ENCODE measurements around the gene GAS5.

The GAS5 gene

DNA sequence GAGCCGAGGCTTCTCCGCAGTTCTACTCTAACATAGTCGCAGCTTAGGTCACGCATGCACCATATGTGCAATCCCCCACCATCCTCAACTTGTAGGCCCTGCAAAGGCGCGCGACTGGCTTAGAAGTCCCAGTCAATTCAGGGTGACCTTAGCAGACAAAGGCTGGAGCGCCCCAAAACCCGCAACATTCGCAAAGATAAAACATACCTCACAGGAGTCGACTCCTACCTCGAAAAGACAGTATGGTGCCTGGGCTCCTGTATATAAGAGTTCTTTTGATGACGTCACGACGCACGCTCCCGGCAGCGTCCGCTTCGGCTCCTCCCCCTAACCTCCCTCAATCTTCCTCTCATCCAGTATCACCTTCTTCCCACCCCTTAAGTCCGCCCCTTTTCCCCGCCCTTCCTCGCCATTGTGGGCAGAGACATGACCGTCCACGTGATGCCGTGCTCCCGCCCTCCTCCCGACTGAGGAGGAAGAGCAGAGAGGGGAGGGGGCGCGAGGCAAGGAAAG lies at the start of gene GAS5:
TSS of gene GAS5 (minus strand) at position 237 of the 513 bp plus-strand sequence.
- peaks cover 39% of the 10 kb centered on the region; the same call in 1 of the 2 replicates for H3K36me3 ChIP-seq (ENCODE audit: control insufficient read depth, insufficient read depth, low read length)

DNA sequence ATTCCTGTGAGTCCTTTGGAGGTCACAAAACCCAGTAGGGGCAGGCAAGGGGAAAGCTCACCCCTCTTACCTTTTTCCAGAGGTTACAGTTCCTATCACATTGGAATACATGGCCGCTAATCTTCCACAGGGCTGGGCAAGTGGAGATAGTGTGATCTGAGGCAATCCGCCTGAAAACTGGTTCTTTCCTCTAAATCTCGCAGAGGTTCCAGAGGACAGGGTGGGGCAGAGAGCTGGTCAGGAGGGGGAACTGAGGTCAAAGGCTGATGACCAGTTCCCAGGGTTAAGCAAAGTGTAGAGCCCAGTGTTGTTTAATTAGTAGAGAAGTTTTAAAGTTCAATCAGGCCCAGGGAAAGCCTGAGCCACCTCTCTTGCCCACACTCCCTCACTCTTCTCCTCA lies 49.4 kb upstream of the GAS5 start, which contains the start of gene SERPINC1:
TSS of gene SERPINC1 (minus strand) at position 179 of the 400 bp plus-strand sequence. CDS start at position 111, 68 bp downstream.
- Histone ChIP-seq H3K9me3 (ENCODE audit: control insufficient read depth, insufficient read depth, low read length) (no peaks in the 10 kb centered on the region), H3K4me1 (ENCODE audit: control insufficient read depth, insufficient read depth, low read length) (no peaks in the 10 kb centered on the region), H3K27ac (ENCODE audit: low read length) (no peak within 1 kb of the TSS), H3K4me3 (ENCODE audit: low read length) (no peak within 1 kb of the TSS), H3K36me3 (ENCODE audit: control insufficient read depth, insufficient read depth, low read length) (no peaks in the 10 kb centered on the region), H3K27me3 (ENCODE audit: control insufficient read depth, insufficient read depth, low read length) (no peaks in the 10 kb centered on the region)
- no CpG with 5 or more reads among the region's 3 CpGs for whole genome bisulfite sequencing (ENCODE audit: insufficient coverage, insufficient read length)
- no peak for DNase-seq (ENCODE audit: low read depth, low spot score)

More for the DNA sequence above, at the start of gene GAS5:
- peak; percentile 98 for DNase-seq (ENCODE audit: low read depth, low spot score)
- Histone ChIP-seq H3K27me3 (ENCODE audit: control insufficient read depth, insufficient read depth, low read length) (no peaks in the 10 kb centered on the region), H3K9me3 (ENCODE audit: control insufficient read depth, insufficient read depth, low read length) (no peaks in the 10 kb centered on the region), H3K4me3 (ENCODE audit: low read length) (peak within 1 kb of the TSS; percentile 98), H3K4me1 (ENCODE audit: control insufficient read depth, insufficient read depth, low read length) (no peaks in the 10 kb centered on the region), H3K27ac (ENCODE audit: low read length) (peak within 1 kb of the TSS; percentile 13)
- whole genome bisulfite sequencing (ENCODE audit: insufficient coverage, insufficient read length) = no CpG with 5 or more reads among the region's 30 CpGs

- no peak for DNase-seq (ENCODE audit: low read depth, low spot score)
- H3K27me3 ChIP-seq (ENCODE audit: control insufficient read depth, insufficient read depth, low read length) = no peaks in the 10 kb centered on the region
- no peaks in the 10 kb centered on the region for H3K36me3 ChIP-seq (ENCODE audit: control insufficient read depth, insufficient read depth, low read length)
- WGBS (ENCODE audit: insufficient coverage, insufficient read length) = no CpG with 5 or more reads among the region's 4 CpGs
- no peak overlapping the region for H3K4me3 ChIP-seq (ENCODE audit: low read length)
- no peaks in the 10 kb centered on the region for H3K9me3 ChIP-seq (ENCODE audit: control insufficient read depth, insufficient read depth, low read length)
- no peak overlapping the region for H3K27ac ChIP-seq (ENCODE audit: low read length)
- no peaks in the 10 kb centered on the region for H3K4me1 ChIP-seq (ENCODE audit: control insufficient read depth, insufficient read depth, low read length)
Observed at GRCh38 chr1:173916667-173917066, 48.9 kb upstream of the GAS5 start.

DNA sequence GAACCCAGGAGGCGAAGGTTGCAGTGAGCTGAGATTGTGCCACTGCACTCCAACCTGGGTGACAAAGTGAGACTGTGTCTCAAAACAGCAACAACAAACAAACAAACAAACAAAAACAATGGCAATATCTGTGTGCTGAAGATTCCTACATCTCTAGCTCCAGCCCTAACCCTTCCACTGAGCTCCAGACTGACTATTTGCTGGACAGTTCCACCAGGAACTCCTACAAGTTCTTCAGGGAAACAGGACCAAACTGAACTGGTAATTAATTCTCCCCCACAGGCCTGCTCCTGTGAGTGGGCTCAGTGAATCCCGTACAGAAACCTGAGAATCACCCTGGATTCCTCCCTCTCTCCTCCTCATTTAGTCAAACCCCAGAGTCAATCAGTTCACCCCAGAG lies 47.8 kb upstream of the GAS5 start:
- Histone ChIP-seq H3K9me3 (ENCODE audit: control insufficient read depth, insufficient read depth, low read length) (no peaks in the 10 kb centered on the region), H3K27ac (ENCODE audit: low read length) (no peak overlapping the region), H3K27me3 (ENCODE audit: control insufficient read depth, insufficient read depth, low read length) (no peaks in the 10 kb centered on the region), H3K36me3 (ENCODE audit: control insufficient read depth, insufficient read depth, low read length) (no peaks in the 10 kb centered on the region), H3K4me3 (ENCODE audit: low read length) (no peak overlapping the region), H3K4me1 (ENCODE audit: control insufficient read depth, insufficient read depth, low read length) (no peaks in the 10 kb centered on the region)
- DNase-seq (ENCODE audit: low read depth, low spot score) = no peak
- WGBS (ENCODE audit: insufficient coverage, insufficient read length) = no CpG with 5 or more reads among the region's 2 CpGs

- no CpG with 5 or more reads among the region's 13 CpGs for WGBS (ENCODE audit: insufficient coverage, insufficient read length)
- no peaks in the 10 kb centered on the region for H3K27me3 ChIP-seq (ENCODE audit: control insufficient read depth, insufficient read depth, low read length)
- peak; percentile 27 for DNase-seq (ENCODE audit: low read depth, low spot score)
- H3K36me3 ChIP-seq (ENCODE audit: control insufficient read depth, insufficient read depth, low read length) = no peaks in the 10 kb centered on the region
- no peaks in the 10 kb centered on the region for H3K9me3 ChIP-seq (ENCODE audit: control insufficient read depth, insufficient read depth, low read length)
- H3K4me1 ChIP-seq (ENCODE audit: control insufficient read depth, insufficient read depth, low read length) = no peaks in the 10 kb centered on the region
- no peak overlapping the region for H3K27ac ChIP-seq (ENCODE audit: low read length)
- H3K4me3 ChIP-seq (ENCODE audit: low read length) = no peak overlapping the region
Observed at GRCh38 chr1:173914366-173914871, 46.6 kb upstream of the GAS5 start.

DNA sequence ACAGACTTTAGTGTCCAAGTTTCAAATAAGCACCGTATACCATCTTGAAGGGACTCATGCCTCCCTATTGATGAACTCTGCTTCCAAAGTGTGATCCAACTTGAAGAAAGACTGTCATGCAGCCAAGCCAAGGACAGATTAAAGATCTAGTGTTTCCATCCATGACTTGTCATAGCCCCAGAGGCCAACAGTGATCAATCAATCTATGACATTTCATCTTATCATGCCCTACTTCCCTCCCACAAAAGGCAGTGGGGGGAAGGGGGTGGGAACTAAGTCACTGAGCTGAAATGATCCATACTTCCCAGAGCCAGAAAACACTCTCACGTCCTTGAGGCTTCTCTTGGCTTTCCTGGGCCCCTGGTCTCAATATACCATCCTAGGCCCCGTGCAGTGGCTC lies 45.3 kb upstream of the GAS5 start:
- H3K9me3 ChIP-seq (ENCODE audit: control insufficient read depth, insufficient read depth, low read length) = no peaks in the 10 kb centered on the region
- DNase-seq (ENCODE audit: low read depth, low spot score) = no peak
- WGBS (ENCODE audit: insufficient coverage, insufficient read length) = no CpG with 5 or more reads among the region's 3 CpGs
- H3K4me1 ChIP-seq (ENCODE audit: control insufficient read depth, insufficient read depth, low read length) = no peaks in the 10 kb centered on the region
- H3K4me3 ChIP-seq (ENCODE audit: low read length) = no peak overlapping the region
- no peaks in the 10 kb centered on the region for H3K27me3 ChIP-seq (ENCODE audit: control insufficient read depth, insufficient read depth, low read length)
- no peaks in the 10 kb centered on the region for H3K36me3 ChIP-seq (ENCODE audit: control insufficient read depth, insufficient read depth, low read length)
- no peak overlapping the region for H3K27ac ChIP-seq (ENCODE audit: low read length)

- Histone ChIP-seq H3K27me3 (ENCODE audit: control insufficient read depth, insufficient read depth, low read length) (no peaks in the 10 kb centered on the region), H3K4me1 (ENCODE audit: control insufficient read depth, insufficient read depth, low read length) (peaks cover 4% of the 10 kb centered on the region), H3K27ac (ENCODE audit: low read length) (no peak overlapping the region), H3K9me3 (ENCODE audit: control insufficient read depth, insufficient read depth, low read length) (no peaks in the 10 kb centered on the region), H3K36me3 (ENCODE audit: control insufficient read depth, insufficient read depth, low read length) (no peaks in the 10 kb centered on the region), H3K4me3 (ENCODE audit: low read length) (no peak overlapping the region)
- DNase-seq (ENCODE audit: low read depth, low spot score) = no peak
- WGBS (ENCODE audit: insufficient coverage, insufficient read length) = no CpG with 5 or more reads among the region's 6 CpGs
Observed at GRCh38 chr1:173903827-173904531, 36.2 kb upstream of the GAS5 start.

DNA sequence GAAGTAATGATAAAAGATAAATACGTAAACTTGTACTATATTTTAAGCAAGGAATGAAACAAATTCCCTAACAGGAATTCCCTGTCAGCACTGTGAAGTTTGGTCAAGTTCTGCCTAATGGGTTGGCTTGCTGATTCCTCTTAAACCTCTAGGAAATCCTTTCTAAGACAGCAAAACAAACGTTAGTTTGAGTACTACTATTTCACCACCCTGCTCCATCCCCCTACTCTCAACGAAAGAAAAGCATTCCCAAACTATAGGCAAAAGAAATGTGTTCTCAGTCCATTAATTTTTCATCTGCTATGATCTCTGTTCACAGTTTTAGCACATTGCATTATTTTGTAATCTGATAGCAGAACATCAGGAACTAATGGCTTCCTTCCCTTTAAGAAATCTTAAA lies 33.2 kb upstream of the GAS5 start:
- Histone ChIP-seq H3K4me3 (ENCODE audit: low read length) (no peak overlapping the region), H3K4me1 (ENCODE audit: control insufficient read depth, insufficient read depth, low read length) (peaks cover 4% of the 10 kb centered on the region), H3K36me3 (ENCODE audit: control insufficient read depth, insufficient read depth, low read length) (no peaks in the 10 kb centered on the region), H3K27ac (ENCODE audit: low read length) (no peak overlapping the region), H3K27me3 (ENCODE audit: control insufficient read depth, insufficient read depth, low read length) (no peaks in the 10 kb centered on the region), H3K9me3 (ENCODE audit: control insufficient read depth, insufficient read depth, low read length) (no peaks in the 10 kb centered on the region)
- DNase-seq (ENCODE audit: low read depth, low spot score) = no peak
- WGBS (ENCODE audit: insufficient coverage, insufficient read length) = no CpG with 5 or more reads among the region's 3 CpGs

DNA sequence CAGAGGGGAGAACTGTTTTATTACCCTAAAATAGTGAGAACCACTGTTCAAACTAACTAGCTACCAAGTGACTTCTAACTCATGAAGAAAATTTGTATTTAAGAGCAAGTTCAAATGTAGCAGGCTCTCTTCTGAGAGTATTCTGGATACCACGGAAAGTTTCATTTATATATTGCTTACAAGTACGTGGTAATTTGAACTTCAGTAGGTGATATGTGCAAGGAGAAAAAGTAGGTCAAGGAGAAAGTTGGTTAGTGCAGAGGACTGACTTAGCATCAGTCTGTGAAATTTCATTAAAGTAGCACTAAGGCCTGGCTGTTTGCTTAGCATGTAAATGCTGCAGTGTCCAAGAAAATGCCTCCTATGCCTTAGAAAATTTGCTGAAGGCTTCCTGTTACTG lies 32.6 kb upstream of the GAS5 start:
- H3K36me3 ChIP-seq (ENCODE audit: control insufficient read depth, insufficient read depth, low read length) = no peaks in the 10 kb centered on the region
- peaks cover 4% of the 10 kb centered on the region for H3K4me1 ChIP-seq (ENCODE audit: control insufficient read depth, insufficient read depth, low read length)
- no peaks in the 10 kb centered on the region for H3K9me3 ChIP-seq (ENCODE audit: control insufficient read depth, insufficient read depth, low read length)
- H3K27me3 ChIP-seq (ENCODE audit: control insufficient read depth, insufficient read depth, low read length) = no peaks in the 10 kb centered on the region
- no peak overlapping the region for H3K27ac ChIP-seq (ENCODE audit: low read length)
- no peak for DNase-seq (ENCODE audit: low read depth, low spot score)
- no peak overlapping the region for H3K4me3 ChIP-seq (ENCODE audit: low read length)
- WGBS (ENCODE audit: insufficient coverage, insufficient read length) = no CpG with 5 or more reads among the region's 2 CpGs

DNA sequence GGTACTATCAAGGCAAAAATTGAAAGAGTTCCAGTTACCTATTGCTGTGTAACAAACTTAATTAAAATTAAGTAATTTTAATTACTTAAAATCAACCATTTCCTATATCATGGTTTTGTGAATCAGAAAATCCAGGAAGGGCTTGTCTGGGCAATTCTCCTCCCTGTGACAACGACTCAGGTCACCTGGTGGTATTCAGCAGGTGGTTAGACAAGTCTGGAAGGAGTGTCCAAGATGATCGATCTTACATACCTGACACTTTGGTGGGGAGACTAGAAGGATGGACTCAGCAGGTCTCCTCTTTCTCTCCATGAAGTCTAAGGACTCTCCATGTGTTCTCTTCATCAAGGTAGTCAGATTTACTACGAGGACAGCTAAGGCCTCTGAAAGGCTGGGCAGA lies 26.4 kb upstream of the GAS5 start:
- Histone ChIP-seq H3K4me1 (ENCODE audit: control insufficient read depth, insufficient read depth, low read length) (peaks cover 2% of the 10 kb centered on the region; the same call in 1 of the 2 replicates), H3K27me3 (ENCODE audit: control insufficient read depth, insufficient read depth, low read length) (no peaks in the 10 kb centered on the region), H3K9me3 (ENCODE audit: control insufficient read depth, insufficient read depth, low read length) (no peaks in the 10 kb centered on the region), H3K36me3 (ENCODE audit: control insufficient read depth, insufficient read depth, low read length) (no peaks in the 10 kb centered on the region), H3K27ac (ENCODE audit: low read length) (no peak overlapping the region), H3K4me3 (ENCODE audit: low read length) (no peak overlapping the region)
- no CpG with 5 or more reads among the region's 3 CpGs for WGBS (ENCODE audit: insufficient coverage, insufficient read length)
- no peak for DNase-seq (ENCODE audit: low read depth, low spot score)
